ENCODE results near the gene YTHDF1. TPM values are rescaled to one million over a fixed set of nuclear protein-coding genes. Genes with fewer than 3 reads are reported as not detected.

Gene YTHDF1
- total RNA-seq, 1 donor from 2014 or later: 20.4 TPM

- TF ChIP-seq, protein P1, sequence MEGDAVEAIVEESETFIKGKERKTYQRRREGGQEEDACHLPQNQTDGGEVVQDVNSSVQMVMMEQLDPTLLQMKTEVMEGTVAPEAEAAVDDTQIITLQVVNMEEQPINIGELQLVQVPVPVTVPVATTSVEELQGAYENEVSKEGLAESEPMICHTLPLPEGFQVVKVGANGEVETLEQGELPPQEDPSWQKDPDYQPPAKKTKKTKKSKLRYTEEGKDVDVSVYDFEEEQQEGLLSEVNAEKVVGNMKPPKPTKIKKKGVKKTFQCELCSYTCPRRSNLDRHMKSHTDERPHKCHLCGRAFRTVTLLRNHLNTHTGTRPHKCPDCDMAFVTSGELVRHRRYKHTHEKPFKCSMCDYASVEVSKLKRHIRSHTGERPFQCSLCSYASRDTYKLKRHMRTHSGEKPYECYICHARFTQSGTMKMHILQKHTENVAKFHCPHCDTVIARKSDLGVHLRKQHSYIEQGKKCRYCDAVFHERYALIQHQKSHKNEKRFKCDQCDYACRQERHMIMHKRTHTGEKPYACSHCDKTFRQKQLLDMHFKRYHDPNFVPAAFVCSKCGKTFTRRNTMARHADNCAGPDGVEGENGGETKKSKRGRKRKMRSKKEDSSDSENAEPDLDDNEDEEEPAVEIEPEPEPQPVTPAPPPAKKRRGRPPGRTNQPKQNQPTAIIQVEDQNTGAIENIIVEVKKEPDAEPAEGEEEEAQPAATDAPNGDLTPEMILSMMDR (conservative IDR thresholded peaks at IDR 0.05; ENCODE audit: low read depth, low read length): no peak
- DNase-seq (ENCODE audit: low read depth): no peak
- H3K4me3 ChIP-seq (ENCODE audit: low read depth, low read length): no peak overlapping the region
These were observed 61.5 kb downstream of the YTHDF1 start for GRCh38 chr20:63154395-63154794.

- DNase-seq (ENCODE audit: low read depth): no peak
- no peak overlapping the region for H3K4me3 ChIP-seq (ENCODE audit: low read depth, low read length)
- TF ChIP-seq, protein P1 (conservative IDR thresholded peaks at IDR 0.05; ENCODE audit: low read depth, low read length): no peak
These were observed 62.4 kb downstream of the YTHDF1 start for GRCh38 chr20:63153254-63154221.

DNA sequence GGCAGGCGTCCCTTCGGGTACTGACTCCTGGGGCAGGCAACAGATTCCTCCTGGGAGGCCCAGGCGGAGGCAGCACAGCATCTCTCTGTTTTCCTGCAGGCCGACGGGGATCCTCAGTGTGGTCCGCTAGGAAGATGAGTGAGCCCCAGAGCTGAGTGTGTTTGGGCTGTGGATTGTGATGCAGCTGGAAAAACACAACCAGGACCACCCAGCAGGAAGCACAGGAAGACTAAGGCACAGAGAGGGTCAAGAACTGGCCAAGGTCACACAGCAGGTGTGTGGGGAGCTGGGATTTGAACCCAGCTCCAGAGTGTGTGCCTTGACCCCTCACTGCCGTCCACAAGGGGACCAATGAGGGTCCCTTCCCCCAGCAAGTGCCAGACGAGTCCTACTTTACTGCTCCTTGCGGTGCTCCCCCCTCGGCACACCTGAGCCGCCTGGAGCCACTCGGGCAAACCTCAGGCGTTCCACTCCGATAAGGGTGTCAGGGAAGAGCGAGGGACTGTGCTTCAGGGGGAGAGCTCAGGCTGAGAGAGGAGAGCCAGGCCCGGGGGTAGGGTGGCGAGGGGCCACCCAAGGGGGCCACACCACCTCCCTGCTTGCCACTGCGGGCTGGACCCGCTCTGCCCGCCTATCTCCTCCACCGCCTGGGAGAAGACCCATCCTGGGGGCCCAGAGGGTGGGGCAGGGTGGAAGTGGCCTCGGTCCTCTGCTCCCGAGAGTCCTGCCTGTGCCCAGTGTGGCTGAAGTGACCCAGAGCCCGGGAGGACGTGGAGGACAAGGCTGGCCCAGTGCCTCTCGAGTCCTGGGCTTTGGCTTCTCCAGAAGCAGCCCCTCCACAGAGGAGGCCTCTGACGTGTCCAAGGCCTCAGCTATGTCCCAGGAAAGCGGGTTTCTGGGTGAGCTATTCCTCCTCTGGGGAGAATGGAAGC is 63.3 kb downstream of the YTHDF1 start:
- TF ChIP-seq, protein P1 (conservative IDR thresholded peaks at IDR 0.05; ENCODE audit: low read depth, low read length): no peak
- no peak for DNase-seq (ENCODE audit: low read depth)
- no peak overlapping the region for H3K4me3 ChIP-seq (ENCODE audit: low read depth, low read length)

DNA sequence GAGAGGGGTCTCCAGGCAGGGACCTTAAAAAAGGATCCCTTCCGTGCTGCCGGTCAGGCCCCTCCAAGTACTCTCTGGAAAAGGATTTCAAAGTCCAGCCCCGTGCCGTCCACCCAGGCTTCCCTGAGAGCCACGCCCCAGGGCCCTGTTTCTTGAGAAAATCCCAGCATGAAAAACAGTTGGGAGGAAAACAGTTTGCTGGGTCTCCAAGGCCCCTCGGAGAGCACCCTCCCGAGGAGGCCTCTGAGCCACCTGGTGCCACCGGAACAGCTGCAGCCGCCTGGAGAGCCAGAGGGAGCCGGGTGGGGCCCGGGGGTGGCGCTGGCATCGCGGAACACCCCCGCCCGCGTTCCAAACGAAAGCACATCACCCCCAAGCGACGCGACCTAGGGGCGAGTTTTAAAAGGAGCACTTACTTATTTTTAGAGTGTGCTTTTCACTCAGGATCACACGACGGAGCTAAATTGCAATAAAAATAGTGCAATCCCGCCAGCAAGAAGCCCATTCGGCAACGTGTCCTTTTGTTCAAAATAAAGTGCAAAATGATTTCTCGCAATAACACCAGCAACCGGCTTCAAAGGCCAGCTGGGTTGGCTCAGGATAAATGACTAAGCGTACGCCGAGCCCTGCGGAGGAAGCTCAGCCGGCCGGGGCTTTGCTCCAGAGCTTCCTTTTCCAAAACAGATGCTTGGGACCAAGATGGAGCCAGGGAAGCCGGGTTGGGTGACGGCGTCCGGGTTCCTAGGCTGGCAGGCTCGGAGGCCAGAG is 64.2 kb downstream of the YTHDF1 start:
- TF ChIP-seq, protein P1 (conservative IDR thresholded peaks at IDR 0.05; ENCODE audit: low read depth, low read length): no peak
- DNase-seq (ENCODE audit: low read depth): no peak
- H3K4me3 ChIP-seq (ENCODE audit: low read depth, low read length): no peak overlapping the region

DNA sequence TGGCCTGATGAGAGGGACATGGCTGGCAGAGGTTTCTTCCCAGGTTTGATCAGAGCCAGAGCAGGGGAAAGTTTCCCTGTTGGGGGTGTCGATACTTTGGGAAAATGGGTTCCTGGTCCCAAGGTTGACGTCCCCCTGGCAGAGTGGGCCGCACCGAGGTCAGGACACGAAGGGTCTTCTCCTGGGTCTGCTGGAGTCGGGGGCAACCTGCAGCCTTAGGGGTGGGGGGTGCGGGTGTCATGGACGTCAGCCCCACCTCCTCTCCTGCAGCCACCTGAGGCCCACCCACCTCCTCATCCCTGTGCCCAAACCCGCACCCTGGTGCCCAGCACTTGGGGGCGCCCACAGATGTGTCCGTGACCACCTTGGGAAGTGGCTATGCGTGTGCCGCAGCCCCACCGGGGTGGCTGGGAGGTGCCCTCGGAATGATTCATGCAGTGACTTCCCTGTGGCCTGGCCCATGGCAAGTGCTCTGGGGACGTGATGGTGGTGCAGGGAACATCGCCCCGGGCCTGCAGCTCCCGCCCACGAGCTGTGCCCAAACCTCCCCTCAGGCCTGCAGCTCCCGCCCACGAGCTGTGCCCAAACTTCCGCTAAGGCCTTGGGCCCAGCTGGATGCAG is 64.9 kb downstream of the YTHDF1 start:
- H3K4me3 ChIP-seq (ENCODE audit: low read depth, low read length): no peak overlapping the region
- TF ChIP-seq, protein P1 (conservative IDR thresholded peaks at IDR 0.05; ENCODE audit: low read depth, low read length): no peak
- DNase-seq (ENCODE audit: low read depth): no peak

- no peak for DNase-seq (ENCODE audit: low read depth)
- TF ChIP-seq, protein P1 (conservative IDR thresholded peaks at IDR 0.05; ENCODE audit: low read depth, low read length): no peak
- no peak overlapping the region for H3K4me3 ChIP-seq (ENCODE audit: low read depth, low read length)
These were observed 65.5 kb downstream of the YTHDF1 start for GRCh38 chr20:63150391-63150898.

Measured in epithelial cell of proximal tubule (primary cell).